Neural progenitor cell (in vitro differentiated cells): ENCODE measurements around the gene GRIK1. TPM values are rescaled to one million over a fixed set of nuclear protein-coding genes. Genes with fewer than 3 reads are reported as not detected.

Source experiments
- DNase-seq: peaks from one replicate; pipeline ENCODE4 v3.0.0-alpha.2; 2016; ENCODE audit warnings: low spot score
- H2AFZ ChIP-seq: fragments of 200-600 bp; sonication (generic); replicated peaks from 2 replicates; pipeline ENCODE4 v1.6.1; 2016; ENCODE audit warnings: antibody characterized with exemption
- H3F3A ChIP-seq: fragments of 200-600 bp; sonication (generic); 2 replicates; pipeline ENCODE4 v1.6.1; 2016; ENCODE audit warnings: antibody characterized with exemption, low read depth
- H3K27ac ChIP-seq: fragments of 200-600 bp; sonication (generic); 2 replicates; pipeline ENCODE4 v1.5.1; 2016; ENCODE audit warnings: mild to moderate bottlenecking
- H3K27me3 ChIP-seq: fragments of 200-600 bp; sonication (generic); 2 replicates; pipeline ENCODE4 v1.6.1; 2016; ENCODE audit warnings: mild to moderate bottlenecking, moderate library complexity
- H3K36me3 ChIP-seq: fragments of 200-600 bp; sonication (generic); 2 replicates; pipeline ENCODE4 v1.5.1; 2016
- H3K4me1 ChIP-seq: fragments of 200-600 bp; sonication (generic); 2 replicates; pipeline ENCODE4 v1.6.1; 2016; ENCODE audit warnings: mixed run types
- H3K4me2 ChIP-seq: fragments of 200-600 bp; sonication (generic); 2 replicates; pipeline ENCODE4 v1.6.1; 2016
- H3K4me3 ChIP-seq: fragments of 200-600 bp; sonication (generic); 2 replicates; pipeline ENCODE4 v1.5.1; 2016
- H3K79me2 ChIP-seq: fragments of 200-600 bp; sonication (generic); 2 replicates; pipeline ENCODE4 v1.6.1; 2016; ENCODE audit warnings: low read depth
- H3K9ac ChIP-seq: fragments of 200-600 bp; sonication (generic); 2 replicates; pipeline ENCODE4 v1.6.1; 2016
- H3K9me3 ChIP-seq: fragments of 200-600 bp; sonication (generic); 2 replicates; pipeline ENCODE4 v1.5.1; 2016; ENCODE audit warnings: low read depth
- H4K20me1 ChIP-seq: fragments of 200-600 bp; sonication (generic); 2 replicates; pipeline ENCODE4 v1.6.1; 2016; ENCODE audit warnings: low read depth
- H3K27ac Mint-ChIP-seq: 3 replicates; pipeline ENCODE4 v1.8.0; 2021; ENCODE audit warnings: mixed read lengths
- H3K27me3 Mint-ChIP-seq: 2 replicates; pipeline ENCODE4 v1.8.0; 2022; ENCODE audit warnings: low read depth, mild to moderate bottlenecking, inconsistent platforms, moderate library complexity, mixed read lengths; ENCODE audit not compliant: insufficient read depth
- H3K36me3 Mint-ChIP-seq: 3 replicates; pipeline ENCODE4 v1.8.0; 2021; ENCODE audit warnings: mixed read lengths
- H3K4me1 Mint-ChIP-seq: 3 replicates; pipeline ENCODE4 v1.8.0; 2021; ENCODE audit warnings: mixed read lengths
- H3K4me3 Mint-ChIP-seq: 3 replicates; pipeline ENCODE4 v1.8.0; 2021; ENCODE audit warnings: mild to moderate bottlenecking, moderate library complexity, mixed read lengths
- H3K9me3 Mint-ChIP-seq: 3 replicates; pipeline ENCODE4 v1.8.0; 2020; ENCODE audit warnings: mixed read lengths
- CTCF ChIP-seq: fragments of 200-600 bp; sonication (generic); IDR thresholded peaks from 2 replicates; pipeline ENCODE4 v1.5.1; 2017; ENCODE audit warnings: antibody characterized with exemption, mild to moderate bottlenecking
- EZH2 ChIP-seq: fragments of 200-600 bp; sonication (generic); IDR thresholded peaks from 2 replicates; pipeline ENCODE4 v1.6.1; 2017; ENCODE audit warnings: antibody characterized with exemption, mild to moderate bottlenecking, moderate library complexity
- EZH2phosphoT487 ChIP-seq: fragments of 200-600 bp; sonication (generic); IDR thresholded peaks from 2 replicates; pipeline ENCODE4 v1.6.1; 2017; ENCODE audit warnings: antibody characterized with exemption
- total RNA-seq: library from RNA; depleted of rRNA; stranded (reverse); fragments of >200 nt; gene quantifications from 2 replicates; pipeline ENCODE4 v1.2.3, GENCODE V29; 2015; ENCODE audit warnings: low replicate concordance

Gene GRIK1
- total RNA-seq, 1 donor from 2014 or later = 1.6 TPM

- peaks cover 25% of the 10 kb centered on the region for H3K9me3 Mint-ChIP-seq
- H3K9me3 ChIP-seq = peaks cover 6% of the 10 kb centered on the region
- H3K27ac ChIP-seq = no peak overlapping the region
These were observed 410.7 kb downstream of the GRIK1 start for GRCh38 chr21:29529139-29529538.

GRCh38 chr21:29526545-29526944 lies 413.3 kb downstream of the GRIK1 start:
- DNase-seq = no peak
- Histone ChIP-seq H4K20me1 (no peaks in the 10 kb centered on the region), H3K9ac (no peak overlapping the region), H3K27ac (no peak overlapping the region), H3F3A (no peaks in the 10 kb centered on the region), H3K4me1 (no peaks in the 10 kb centered on the region), H3K4me2 (no peak overlapping the region), H2AFZ (no peak overlapping the region), H3K36me3 (no peaks in the 10 kb centered on the region), H3K9me3 (peaks cover 6% of the 10 kb centered on the region), H3K27me3 (no peaks in the 10 kb centered on the region), H3K79me2 (no peaks in the 10 kb centered on the region), H3K4me3 (no peak overlapping the region)
- no peak overlapping the region for H3K27ac Mint-ChIP-seq
- TF ChIP-seq EZH2 (no peak), CTCF (no peak), EZH2phosphoT487 (no peak)
- peaks cover 2% of the 10 kb centered on the region for H3K27me3 Mint-ChIP-seq
- H3K36me3 Mint-ChIP-seq = peaks cover 8% of the 10 kb centered on the region
- H3K4me1 Mint-ChIP-seq = no peaks in the 10 kb centered on the region
- peaks cover 30% of the 10 kb centered on the region for H3K9me3 Mint-ChIP-seq
- no peak overlapping the region for H3K4me3 Mint-ChIP-seq

More at GRCh38 chr21:29529139-29529538, 410.7 kb downstream of the GRIK1 start:
- no peak overlapping the region for H3K4me3 ChIP-seq
- no peak overlapping the region for H2AFZ ChIP-seq
- no peak for DNase-seq
- no peak overlapping the region for H3K4me2 ChIP-seq
- Mint-ChIP-seq H3K27ac (no peak overlapping the region), H3K27me3 (peaks cover 2% of the 10 kb centered on the region), H3K4me1 (no peaks in the 10 kb centered on the region), H3K4me3 (no peak overlapping the region), H3K36me3 (peaks cover 7% of the 10 kb centered on the region)
- no peaks in the 10 kb centered on the region for H3K27me3 ChIP-seq
- TF ChIP-seq EZH2phosphoT487 = no peak
- TF ChIP-seq CTCF = no peak
- TF ChIP-seq EZH2 = no peak
- no peaks in the 10 kb centered on the region for H3K4me1 ChIP-seq
- no peaks in the 10 kb centered on the region for H3K79me2 ChIP-seq
- no peaks in the 10 kb centered on the region for H4K20me1 ChIP-seq
- H3F3A ChIP-seq = no peaks in the 10 kb centered on the region
- no peak overlapping the region for H3K9ac ChIP-seq
- no peaks in the 10 kb centered on the region for H3K36me3 ChIP-seq

GRCh38 chr21:29524055-29524454 lies 415.7 kb downstream of the GRIK1 start:
- H3K27me3 ChIP-seq = no peaks in the 10 kb centered on the region
- H4K20me1 ChIP-seq = no peaks in the 10 kb centered on the region
- peaks cover 6% of the 10 kb centered on the region for H3K9me3 ChIP-seq
- TF ChIP-seq EZH2 = no peak
- no peak for TF ChIP-seq EZH2phosphoT487
- no peak for TF ChIP-seq CTCF
- H3K27ac ChIP-seq = no peak overlapping the region
- H3K4me3 ChIP-seq = no peak overlapping the region
- no peak overlapping the region for H3K4me2 ChIP-seq
- H2AFZ ChIP-seq = no peak overlapping the region
- Mint-ChIP-seq H3K27ac (no peak overlapping the region), H3K4me1 (no peaks in the 10 kb centered on the region), H3K9me3 (peaks cover 31% of the 10 kb centered on the region), H3K36me3 (peaks cover 8% of the 10 kb centered on the region), H3K4me3 (no peak overlapping the region), H3K27me3 (no peaks in the 10 kb centered on the region)
- H3K79me2 ChIP-seq = no peaks in the 10 kb centered on the region
- H3K4me1 ChIP-seq = no peaks in the 10 kb centered on the region
- no peaks in the 10 kb centered on the region for H3F3A ChIP-seq
- no peak overlapping the region for H3K9ac ChIP-seq
- no peak for DNase-seq
- H3K36me3 ChIP-seq = no peaks in the 10 kb centered on the region
